Measurements from ENCODE around the gene CLCNKB.
A peak's percentile ranks its signal among the peaks of the same experiment; 100 is the strongest.
"Not testable (repeated sequence)": the region's sequence is repeated elsewhere in the genome, so short reads cannot be mapped to it uniquely, and the experiment has no call there.

The CLCNKB gene

GRCh38 chr1:16061989-16062686 lies 18.6 kb downstream of the CLCNKB start:
- not testable (repeated sequence) for DNase-seq

- not testable (repeated sequence) for DNase-seq
Measured at GRCh38 chr1:16062687-16063075, 19.1 kb downstream of the CLCNKB start.

- DNase-seq: no peak
Measured at GRCh38 chr1:16063226-16063829, 19.7 kb downstream of the CLCNKB start.

GRCh38 chr1:16063921-16064320 lies 20.3 kb downstream of the CLCNKB start:
- no peak for DNase-seq

- DNase-seq: no peak
Measured at GRCh38 chr1:16064536-16065268, 21.1 kb downstream of the CLCNKB start.

- DNase-seq: no peak
Measured at GRCh38 chr1:16065269-16065576, 21.6 kb downstream of the CLCNKB start.

- no peak for DNase-seq
Measured at GRCh38 chr1:16066245-16066644, 22.7 kb downstream of the CLCNKB start.

GRCh38 chr1:16067127-16067768 lies 23.7 kb downstream of the CLCNKB start:
- peak; percentile 69 for DNase-seq

GRCh38 chr1:16067933-16068332 lies 24.4 kb downstream of the CLCNKB start:
- DNase-seq: no peak

- no peak for DNase-seq
Measured at GRCh38 chr1:16068356-16069270, 25.0 kb downstream of the CLCNKB start.

- no peak for DNase-seq
Measured at GRCh38 chr1:16070640-16071355, 27.2 kb downstream of the CLCNKB start.

GRCh38 chr1:16071614-16072013 lies 28.0 kb downstream of the CLCNKB start:
- no peak for DNase-seq

GRCh38 chr1:16072095-16072494 lies 28.5 kb downstream of the CLCNKB start:
- no peak for DNase-seq

GRCh38 chr1:16072616-16073484 lies 29.3 kb downstream of the CLCNKB start:
- no peak for DNase-seq

GRCh38 chr1:16073490-16074119 lies 30.0 kb downstream of the CLCNKB start, which contains the start of gene FAM131C:
FAM131C (minus strand) TSS chr1:16073651; CDS start chr1:16073442, 209 bp downstream.
- no peak for DNase-seq

GRCh38 chr1:16074217-16074616 lies 30.6 kb downstream of the CLCNKB start:
- no peak for DNase-seq

- no peak for DNase-seq
Measured at GRCh38 chr1:16075337-16076030, 31.9 kb downstream of the CLCNKB start.

GRCh38 chr1:16076031-16076864 lies 32.7 kb downstream of the CLCNKB start:
- no peak for DNase-seq

- no peak for DNase-seq
Measured at GRCh38 chr1:16076865-16077238, 33.3 kb downstream of the CLCNKB start.
